ENCODE measurements around the gene ARHGAP27. TPM values are rescaled to one million over a fixed set of nuclear protein-coding genes. Genes with fewer than 3 reads are reported as not detected.

The ARHGAP27 gene
- total RNA-seq, 2 experiments from 2014 or later = 55.5 to 56.8 TPM

GRCh38 chr17:45385331-45385997 lies 47.2 kb downstream of the ARHGAP27 start:
- Histone ChIP-seq H3K4me3 (ENCODE audit: low read depth, low read length, poor library complexity, severe bottlenecking) (no peak overlapping the region), H3K9me2 (ENCODE audit: insufficient read depth, low read length) (no peaks in the 10 kb centered on the region), H4K20me1 (ENCODE audit: insufficient read depth, low read length) (no peaks in the 10 kb centered on the region), H3K79me2 (ENCODE audit: insufficient read depth, low read depth, low read length) (no peaks in the 10 kb centered on the region), H3K9me3 (ENCODE audit: low read length) (no peaks in the 10 kb centered on the region), H2AFZ (ENCODE audit: low read length) (peak overlapping the region; percentile 39; the same call in 1 of the 2 replicates), H3K36me3 (ENCODE audit: insufficient read depth, low read length) (no peaks in the 10 kb centered on the region), H3K4me2 (ENCODE audit: low read length) (no peak overlapping the region), H3K4me1 (ENCODE audit: insufficient read depth, low read length, poor library complexity, severe bottlenecking) (peaks cover 8% of the 10 kb centered on the region), H3K27ac (ENCODE audit: low read depth, low read length, poor library complexity, severe bottlenecking) (no peak overlapping the region)
- TF ChIP-seq EZH2phosphoT487 (IDR thresholded peaks at IDR 0.05; ENCODE audit: borderline replicate concordance, low read depth, low read length) = no peak
- TF ChIP-seq, protein P1, sequence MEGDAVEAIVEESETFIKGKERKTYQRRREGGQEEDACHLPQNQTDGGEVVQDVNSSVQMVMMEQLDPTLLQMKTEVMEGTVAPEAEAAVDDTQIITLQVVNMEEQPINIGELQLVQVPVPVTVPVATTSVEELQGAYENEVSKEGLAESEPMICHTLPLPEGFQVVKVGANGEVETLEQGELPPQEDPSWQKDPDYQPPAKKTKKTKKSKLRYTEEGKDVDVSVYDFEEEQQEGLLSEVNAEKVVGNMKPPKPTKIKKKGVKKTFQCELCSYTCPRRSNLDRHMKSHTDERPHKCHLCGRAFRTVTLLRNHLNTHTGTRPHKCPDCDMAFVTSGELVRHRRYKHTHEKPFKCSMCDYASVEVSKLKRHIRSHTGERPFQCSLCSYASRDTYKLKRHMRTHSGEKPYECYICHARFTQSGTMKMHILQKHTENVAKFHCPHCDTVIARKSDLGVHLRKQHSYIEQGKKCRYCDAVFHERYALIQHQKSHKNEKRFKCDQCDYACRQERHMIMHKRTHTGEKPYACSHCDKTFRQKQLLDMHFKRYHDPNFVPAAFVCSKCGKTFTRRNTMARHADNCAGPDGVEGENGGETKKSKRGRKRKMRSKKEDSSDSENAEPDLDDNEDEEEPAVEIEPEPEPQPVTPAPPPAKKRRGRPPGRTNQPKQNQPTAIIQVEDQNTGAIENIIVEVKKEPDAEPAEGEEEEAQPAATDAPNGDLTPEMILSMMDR (conservative IDR thresholded peaks at IDR 0.05; ENCODE audit: low read length) = peak; percentile 99
- ChIA-PET POLR2A (no interaction called here), CTCF (ENCODE audit: unreplicated experiment) (interaction anchor here (0.7 to 1.2 kb wide), 4 partner anchors 16 to 108 kb away, joined by 3 to 11 read pairs (median 4); no protein-coding TSS in a partner anchor)
- peak; percentile 90 for DNase-seq (ENCODE audit: low spot score)
- intact Hi-C loops (cut with micrococcal nuclease; ENCODE audit: unreplicated experiment) = loop anchor here (1.0 to 2.0 kb wide), 4 partner anchors 108 to 165 kb away; partner anchors contain the start of gene FMNL1
- no TSS peak for BruUV-seq (replicated peaks)

DNA sequence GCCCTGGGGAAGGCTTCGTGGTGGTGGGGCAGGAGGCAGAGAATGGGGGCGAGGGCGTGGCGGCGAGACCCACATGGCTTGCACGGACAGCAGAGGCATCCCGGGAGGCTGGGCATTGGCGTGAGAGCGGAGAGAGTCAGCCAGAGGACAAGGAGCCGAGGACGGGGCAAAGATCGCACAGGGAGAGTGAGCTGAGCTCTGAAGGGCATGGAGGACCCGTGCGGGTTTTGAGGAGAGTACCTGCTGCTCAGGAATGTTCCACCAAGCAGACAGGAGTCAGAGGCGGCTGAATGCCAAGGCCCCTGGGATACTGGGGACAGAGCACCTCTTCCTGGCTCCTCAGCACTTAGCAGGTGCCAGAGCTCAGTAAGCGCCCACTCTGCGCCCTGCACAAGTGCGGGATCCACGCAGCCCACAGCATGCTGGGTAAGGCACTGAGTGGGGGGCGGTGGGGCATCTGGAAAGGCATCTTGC lies 47.8 kb downstream of the ARHGAP27 start:
- Histone ChIP-seq H3K4me1 (ENCODE audit: insufficient read depth, low read length, poor library complexity, severe bottlenecking) (peaks cover 8% of the 10 kb centered on the region), H3K27ac (ENCODE audit: low read depth, low read length, poor library complexity, severe bottlenecking) (no peak overlapping the region), H3K79me2 (ENCODE audit: insufficient read depth, low read depth, low read length) (no peaks in the 10 kb centered on the region), H3K9me2 (ENCODE audit: insufficient read depth, low read length) (no peaks in the 10 kb centered on the region), H4K20me1 (ENCODE audit: insufficient read depth, low read length) (no peaks in the 10 kb centered on the region), H2AFZ (ENCODE audit: low read length) (peak overlapping the region; percentile 39; the same call in 1 of the 2 replicates), H3K36me3 (ENCODE audit: insufficient read depth, low read length) (no peaks in the 10 kb centered on the region), H3K4me2 (ENCODE audit: low read length) (no peak overlapping the region), H3K4me3 (ENCODE audit: low read depth, low read length, poor library complexity, severe bottlenecking) (no peak overlapping the region), H3K9me3 (ENCODE audit: low read length) (no peaks in the 10 kb centered on the region)
- intact Hi-C loops (cut with micrococcal nuclease; ENCODE audit: unreplicated experiment) = loop anchor here (1.0 to 2.0 kb wide), 4 partner anchors 108 to 164 kb away; partner anchors contain the start of gene FMNL1
- ChIA-PET POLR2A (no interaction called here), CTCF (ENCODE audit: unreplicated experiment) (interaction anchor here (0.7 to 1.2 kb wide), 4 partner anchors 16 to 107 kb away, joined by 3 to 11 read pairs (median 4); no protein-coding TSS in a partner anchor)
- DNase-seq (ENCODE audit: low spot score) = no peak
- BruUV-seq (replicated peaks) = no TSS peak
- no peak for TF ChIP-seq EZH2phosphoT487 (IDR thresholded peaks at IDR 0.05; ENCODE audit: borderline replicate concordance, low read depth, low read length)
- TF ChIP-seq, protein P1 (conservative IDR thresholded peaks at IDR 0.05; ENCODE audit: low read length) = no peak

Measured in OCI-LY7 (cell line).